ENCODE results near the gene SLC22A14.

Gene SLC22A14

DNA sequence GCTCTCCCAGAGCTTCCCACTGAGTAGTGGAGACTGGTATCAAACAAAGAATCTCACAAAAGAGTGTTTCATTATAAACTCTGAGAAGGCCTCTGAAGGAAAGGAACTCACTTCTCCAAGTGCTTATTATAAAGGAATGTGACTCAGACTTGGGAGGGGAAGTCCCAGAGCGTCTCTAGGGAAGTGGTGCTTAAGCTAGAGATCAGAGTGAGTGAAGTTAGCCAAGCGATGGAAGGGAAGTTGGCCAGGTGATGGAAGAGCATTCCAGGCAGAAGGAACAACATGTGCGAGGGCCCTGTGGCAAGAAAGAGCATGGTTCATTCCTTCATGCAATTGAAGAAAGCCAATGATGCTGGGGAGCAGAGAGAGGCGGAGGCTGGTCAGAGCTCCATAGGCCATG lies 66.8 kb downstream of the SLC22A14 start:
- no peaks in the 10 kb centered on the region for H3K9me3 ChIP-seq (ENCODE audit: low read length)
- H3K27ac ChIP-seq (ENCODE audit: low read depth, low read length, poor library complexity, severe bottlenecking) = no peak overlapping the region
- H3K4me2 ChIP-seq (ENCODE audit: low read length) = no peak overlapping the region
- H2AFZ ChIP-seq (ENCODE audit: low read length) = no peak overlapping the region
- no peaks in the 10 kb centered on the region for H3K27me3 ChIP-seq (ENCODE audit: insufficient read depth, low read length)
- no peaks in the 10 kb centered on the region for H3F3A ChIP-seq (ENCODE audit: insufficient read depth, low read length)
- no peak overlapping the region for H3K9ac ChIP-seq (ENCODE audit: low read length)
- no peaks in the 10 kb centered on the region for H3K79me2 ChIP-seq (ENCODE audit: insufficient read depth, low read length)
- no peaks in the 10 kb centered on the region for H3K9me2 ChIP-seq (ENCODE audit: low read depth, low read length)
- no peaks in the 10 kb centered on the region for H4K20me1 ChIP-seq (ENCODE audit: insufficient read depth, low read length)
- TF ChIP-seq EZH2 (IDR thresholded peaks at IDR 0.05; ENCODE audit: borderline replicate concordance, low read length) = no peak
- TF ChIP-seq, protein P1, sequence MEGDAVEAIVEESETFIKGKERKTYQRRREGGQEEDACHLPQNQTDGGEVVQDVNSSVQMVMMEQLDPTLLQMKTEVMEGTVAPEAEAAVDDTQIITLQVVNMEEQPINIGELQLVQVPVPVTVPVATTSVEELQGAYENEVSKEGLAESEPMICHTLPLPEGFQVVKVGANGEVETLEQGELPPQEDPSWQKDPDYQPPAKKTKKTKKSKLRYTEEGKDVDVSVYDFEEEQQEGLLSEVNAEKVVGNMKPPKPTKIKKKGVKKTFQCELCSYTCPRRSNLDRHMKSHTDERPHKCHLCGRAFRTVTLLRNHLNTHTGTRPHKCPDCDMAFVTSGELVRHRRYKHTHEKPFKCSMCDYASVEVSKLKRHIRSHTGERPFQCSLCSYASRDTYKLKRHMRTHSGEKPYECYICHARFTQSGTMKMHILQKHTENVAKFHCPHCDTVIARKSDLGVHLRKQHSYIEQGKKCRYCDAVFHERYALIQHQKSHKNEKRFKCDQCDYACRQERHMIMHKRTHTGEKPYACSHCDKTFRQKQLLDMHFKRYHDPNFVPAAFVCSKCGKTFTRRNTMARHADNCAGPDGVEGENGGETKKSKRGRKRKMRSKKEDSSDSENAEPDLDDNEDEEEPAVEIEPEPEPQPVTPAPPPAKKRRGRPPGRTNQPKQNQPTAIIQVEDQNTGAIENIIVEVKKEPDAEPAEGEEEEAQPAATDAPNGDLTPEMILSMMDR (IDR thresholded peaks at IDR 0.05; ENCODE audit: low read length) = no peak
- H3K36me3 ChIP-seq (ENCODE audit: insufficient read depth, low read length) = peaks cover 40% of the 10 kb centered on the region
- H3K4me3 ChIP-seq (ENCODE audit: low read depth, low read length, poor library complexity, severe bottlenecking) = no peak overlapping the region
- peaks cover 13% of the 10 kb centered on the region for H3K4me1 ChIP-seq (ENCODE audit: insufficient read depth, low read length, severe bottlenecking)

DNA sequence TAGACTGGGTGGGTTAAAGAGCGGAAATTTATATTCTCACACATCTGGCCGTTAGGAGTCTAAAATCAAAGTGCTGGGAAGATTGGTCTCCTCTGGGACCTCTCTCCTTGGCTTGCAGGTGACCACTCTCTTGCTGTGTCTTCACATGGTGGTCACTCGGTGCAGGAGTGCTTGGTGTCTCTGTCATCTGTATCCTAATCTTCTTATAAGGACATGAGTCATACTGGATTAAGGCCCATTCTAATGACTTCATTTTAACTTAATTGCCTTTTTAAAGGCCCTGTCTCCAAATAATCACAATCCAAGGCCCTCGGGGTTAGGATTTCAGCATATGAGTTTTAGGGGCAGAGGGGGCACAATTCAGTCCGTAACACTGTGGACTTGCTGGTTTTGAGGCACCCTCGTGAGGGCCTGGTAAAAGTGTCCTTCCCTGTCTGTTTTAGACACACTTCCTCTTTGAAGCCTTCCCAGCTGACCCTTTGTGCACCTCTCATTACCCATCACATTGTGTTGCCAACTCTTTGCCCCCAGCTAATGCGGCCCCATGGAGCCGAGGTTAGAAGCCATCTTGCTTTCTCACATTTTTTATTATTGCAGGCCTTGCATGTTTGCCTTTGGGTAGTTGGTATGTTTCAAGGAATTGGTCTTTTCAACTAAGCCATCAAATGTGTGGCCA lies 67.7 kb downstream of the SLC22A14 start:
- Histone ChIP-seq H2AFZ (ENCODE audit: low read length) (no peak overlapping the region), H3K36me3 (ENCODE audit: insufficient read depth, low read length) (peaks cover 41% of the 10 kb centered on the region), H3K79me2 (ENCODE audit: insufficient read depth, low read length) (no peaks in the 10 kb centered on the region), H3K9me2 (ENCODE audit: low read depth, low read length) (no peaks in the 10 kb centered on the region), H3F3A (ENCODE audit: insufficient read depth, low read length) (no peaks in the 10 kb centered on the region), H3K9ac (ENCODE audit: low read length) (no peak overlapping the region), H3K27ac (ENCODE audit: low read depth, low read length, poor library complexity, severe bottlenecking) (no peak overlapping the region), H3K4me1 (ENCODE audit: insufficient read depth, low read length, severe bottlenecking) (peaks cover 13% of the 10 kb centered on the region), H3K4me2 (ENCODE audit: low read length) (no peak overlapping the region), H3K27me3 (ENCODE audit: insufficient read depth, low read length) (no peaks in the 10 kb centered on the region), H3K4me3 (ENCODE audit: low read depth, low read length, poor library complexity, severe bottlenecking) (no peak overlapping the region), H4K20me1 (ENCODE audit: insufficient read depth, low read length) (no peaks in the 10 kb centered on the region), H3K9me3 (ENCODE audit: low read length) (no peaks in the 10 kb centered on the region)
- TF ChIP-seq, protein P1 (IDR thresholded peaks at IDR 0.05; ENCODE audit: low read length) = no peak
- no peak for TF ChIP-seq EZH2 (IDR thresholded peaks at IDR 0.05; ENCODE audit: borderline replicate concordance, low read length)

DNA sequence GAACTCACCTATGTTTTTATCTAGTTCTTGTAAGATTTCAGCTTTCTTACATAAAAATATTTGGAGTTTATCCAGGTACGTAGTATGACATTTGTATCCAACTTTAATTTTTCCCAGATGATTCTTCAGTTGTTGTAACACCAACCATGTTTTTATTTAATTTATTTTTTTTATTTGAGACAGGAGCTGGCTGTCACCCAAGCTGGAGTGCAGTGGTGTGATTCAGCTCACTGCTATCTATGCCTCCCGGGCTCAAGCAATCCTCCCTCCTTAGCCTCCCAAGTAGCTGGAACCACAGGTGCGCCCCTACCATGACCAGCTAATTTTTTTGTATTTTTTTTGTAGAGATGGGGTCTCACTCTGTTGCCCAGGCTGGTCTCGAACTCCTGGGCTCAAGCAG lies 71.1 kb downstream of the SLC22A14 start:
- Histone ChIP-seq H3K27me3 (ENCODE audit: insufficient read depth, low read length) (no peaks in the 10 kb centered on the region), H3K79me2 (ENCODE audit: insufficient read depth, low read length) (no peaks in the 10 kb centered on the region), H4K20me1 (ENCODE audit: insufficient read depth, low read length) (no peaks in the 10 kb centered on the region), H3K4me1 (ENCODE audit: insufficient read depth, low read length, severe bottlenecking) (peaks cover 1% of the 10 kb centered on the region), H3K9me3 (ENCODE audit: low read length) (no peaks in the 10 kb centered on the region), H3F3A (ENCODE audit: insufficient read depth, low read length) (no peaks in the 10 kb centered on the region), H3K27ac (ENCODE audit: low read depth, low read length, poor library complexity, severe bottlenecking) (no peak overlapping the region), H3K9ac (ENCODE audit: low read length) (no peak overlapping the region), H3K36me3 (ENCODE audit: insufficient read depth, low read length) (peaks cover 54% of the 10 kb centered on the region), H3K4me3 (ENCODE audit: low read depth, low read length, poor library complexity, severe bottlenecking) (no peak overlapping the region), H3K4me2 (ENCODE audit: low read length) (no peak overlapping the region), H2AFZ (ENCODE audit: low read length) (no peak overlapping the region), H3K9me2 (ENCODE audit: low read depth, low read length) (no peaks in the 10 kb centered on the region)
- TF ChIP-seq, protein P1 (IDR thresholded peaks at IDR 0.05; ENCODE audit: low read length) = no peak
- no peak for TF ChIP-seq EZH2 (IDR thresholded peaks at IDR 0.05; ENCODE audit: borderline replicate concordance, low read length)

All from OCI-LY1 (cell line).